ENCODE data around the gene HYAL1.

HYAL1 gene

GRCh38 chr3:50268703-50269451 lies 34.5 kb downstream of the HYAL1 start, which contains the start of gene SEMA3B:
Gene SEMA3B, plus strand, starts transcription at chr3:50269147. Its CDS starts 94 bp downstream, at chr3:50269241.
- H3K4me3 ChIP-seq (ENCODE audit: low read depth, low read length): peak within 1 kb of the TSS; percentile 56

GRCh38 chr3:50268276-50268675 lies 35.1 kb downstream of the HYAL1 start:
- TF ChIP-seq CTCF (IDR thresholded peaks at IDR 0.05; ENCODE audit: low read depth, low read length): no peak
- no peak overlapping the region; the same call in 1 of the 2 replicates for H3K4me3 ChIP-seq (ENCODE audit: low read depth, low read length)

More at GRCh38 chr3:50268703-50269451, 34.5 kb downstream of the HYAL1 start, which contains the start of gene SEMA3B:
- TF ChIP-seq CTCF (IDR thresholded peaks at IDR 0.05; ENCODE audit: low read depth, low read length): no peak

GRCh38 chr3:50267280-50267913 lies 36.0 kb downstream of the HYAL1 start:
- H3K4me3 ChIP-seq (ENCODE audit: low read depth, low read length): peak overlapping the region; percentile 59
- TF ChIP-seq CTCF (IDR thresholded peaks at IDR 0.05; ENCODE audit: low read depth, low read length): no peak

- TF ChIP-seq CTCF (IDR thresholded peaks at IDR 0.05; ENCODE audit: low read depth, low read length): no peak
- H3K4me3 ChIP-seq (ENCODE audit: low read depth, low read length): peak overlapping the region; percentile 59
These were observed 36.5 kb downstream of the HYAL1 start for GRCh38 chr3:50266836-50267235.

- no peak overlapping the region for H3K4me3 ChIP-seq (ENCODE audit: low read depth, low read length)
- no peak for TF ChIP-seq CTCF (IDR thresholded peaks at IDR 0.05; ENCODE audit: low read depth, low read length)
These were observed 37.4 kb downstream of the HYAL1 start for GRCh38 chr3:50266017-50266416.

- no peak overlapping the region for H3K4me3 ChIP-seq (ENCODE audit: low read depth, low read length)
- TF ChIP-seq CTCF (IDR thresholded peaks at IDR 0.05; ENCODE audit: low read depth, low read length): no peak
These were observed 37.8 kb downstream of the HYAL1 start for GRCh38 chr3:50265571-50265970.

- no peak overlapping the region for H3K4me3 ChIP-seq (ENCODE audit: low read depth, low read length)
- TF ChIP-seq CTCF (IDR thresholded peaks at IDR 0.05; ENCODE audit: low read depth, low read length): no peak
These were observed 38.3 kb downstream of the HYAL1 start for GRCh38 chr3:50264964-50265485.

Data from WI38 (cell line).